Keratinocyte (primary cell): ENCODE measurements around the gene CAST.

Experiments used
- EZH2 ChIP-seq: IDR thresholded peaks from one replicate; pipeline ENCODE4 v1.6.1; 2012; ENCODE audit warnings: inconsistent platforms, mild to moderate bottlenecking, low read length, moderate library complexity
- TF ChIP-seq, protein P1 (sequence below), 3 experiments: IDR thresholded peaks in 1 of 3; conservative IDR thresholded peaks in 1 of 3; optimal IDR thresholded peaks in 1 of 3; 2 replicates in 2 of 3; 3 replicates in 1 of 3; pipeline versions ENCODE3 to v1.5.1; 2011; ENCODE audit warnings: low read length in 3 of 3, mild to moderate bottlenecking in 3 of 3, moderate library complexity in 2 of 3, control low read depth in 1 of 3, inconsistent platforms in 1 of 3; ENCODE audit not compliant: insufficient read depth in 2 of 3; ENCODE audit errors: extremely low read depth in 1 of 3

DNA sequence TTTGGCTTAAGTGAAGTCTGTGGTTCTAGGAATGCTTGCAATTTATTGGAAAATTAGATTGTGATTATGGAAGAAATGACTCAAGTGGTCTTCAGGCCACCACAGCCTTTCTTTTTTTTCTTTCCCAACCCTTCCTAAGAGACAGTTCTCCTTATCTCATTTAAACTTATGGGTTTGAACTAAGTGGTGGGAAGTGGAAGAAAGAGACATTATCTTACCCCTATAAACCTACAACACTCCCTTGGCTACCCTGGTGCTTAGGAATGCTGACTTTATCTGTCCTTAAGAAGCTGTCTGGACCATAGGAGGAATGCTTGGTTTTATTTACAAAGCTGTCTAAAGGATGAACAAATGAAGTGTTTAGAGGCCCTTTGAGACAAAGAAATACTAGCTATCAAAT, 150.7 kb downstream of the CAST start:
- no peak for TF ChIP-seq EZH2
- TF ChIP-seq, protein P1, sequence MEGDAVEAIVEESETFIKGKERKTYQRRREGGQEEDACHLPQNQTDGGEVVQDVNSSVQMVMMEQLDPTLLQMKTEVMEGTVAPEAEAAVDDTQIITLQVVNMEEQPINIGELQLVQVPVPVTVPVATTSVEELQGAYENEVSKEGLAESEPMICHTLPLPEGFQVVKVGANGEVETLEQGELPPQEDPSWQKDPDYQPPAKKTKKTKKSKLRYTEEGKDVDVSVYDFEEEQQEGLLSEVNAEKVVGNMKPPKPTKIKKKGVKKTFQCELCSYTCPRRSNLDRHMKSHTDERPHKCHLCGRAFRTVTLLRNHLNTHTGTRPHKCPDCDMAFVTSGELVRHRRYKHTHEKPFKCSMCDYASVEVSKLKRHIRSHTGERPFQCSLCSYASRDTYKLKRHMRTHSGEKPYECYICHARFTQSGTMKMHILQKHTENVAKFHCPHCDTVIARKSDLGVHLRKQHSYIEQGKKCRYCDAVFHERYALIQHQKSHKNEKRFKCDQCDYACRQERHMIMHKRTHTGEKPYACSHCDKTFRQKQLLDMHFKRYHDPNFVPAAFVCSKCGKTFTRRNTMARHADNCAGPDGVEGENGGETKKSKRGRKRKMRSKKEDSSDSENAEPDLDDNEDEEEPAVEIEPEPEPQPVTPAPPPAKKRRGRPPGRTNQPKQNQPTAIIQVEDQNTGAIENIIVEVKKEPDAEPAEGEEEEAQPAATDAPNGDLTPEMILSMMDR (optimal IDR thresholded peaks at IDR 0.05 in 1 of 3, IDR thresholded peaks at IDR 0.05 in 1 of 3, conservative IDR thresholded peaks at IDR 0.05 in 1 of 3; ENCODE audit: extremely low read depth in 1 of 3, insufficient read depth in 2 of 3, low read length in 3 of 3): no peak
